Eye (tissue), 1 donor: ENCODE measurements around the gene DBNDD2.

Experiments
- DNase-seq: peaks from one replicate; pipeline ENCODE4 v3.0.0-alpha.2; 2015

Gene DBNDD2

GRCh38 chr20:45407783-45408645 lies at the start of gene DBNDD2:
DBNDD2 (plus strand) TSS chr20:45408289; CDS start chr20:45408468, 179 bp downstream.
- no peak for DNase-seq

GRCh38 chr20:45359069-45359405 lies 49.1 kb upstream of the DBNDD2 start:
- no peak for DNase-seq

- DNase-seq = no peak
These were observed 48.5 kb upstream of the DBNDD2 start for GRCh38 chr20:45359406-45360148.

GRCh38 chr20:45361793-45362192 lies 46.3 kb upstream of the DBNDD2 start:
- DNase-seq = no peak

GRCh38 chr20:45362804-45363610 lies 45.1 kb upstream of the DBNDD2 start, which contains the start of gene SYS1:
SYS1 (plus strand) TSS chr20:45363156; CDS start chr20:45363532, 376 bp downstream.
- DNase-seq = peak; percentile 100

GRCh38 chr20:45363611-45364492 lies 44.2 kb upstream of the DBNDD2 start:
- no peak for DNase-seq

GRCh38 chr20:45365444-45365970 lies 42.6 kb upstream of the DBNDD2 start:
- DNase-seq = no peak

- no peak for DNase-seq
These were observed 41.9 kb upstream of the DBNDD2 start for GRCh38 chr20:45366192-45366591.

GRCh38 chr20:45366631-45367030 lies 41.5 kb upstream of the DBNDD2 start:
- DNase-seq = no peak

GRCh38 chr20:45367126-45367525 lies 41.0 kb upstream of the DBNDD2 start:
- no peak for DNase-seq

- DNase-seq = no peak
These were observed 39.7 kb upstream of the DBNDD2 start for GRCh38 chr20:45368221-45368980.

GRCh38 chr20:45370571-45371160 lies 37.4 kb upstream of the DBNDD2 start:
- no peak for DNase-seq

- no peak for DNase-seq
These were observed 35.8 kb upstream of the DBNDD2 start for GRCh38 chr20:45372241-45372640.

- no peak for DNase-seq
These were observed 35.3 kb upstream of the DBNDD2 start for GRCh38 chr20:45372646-45373352.

- DNase-seq = peak; percentile 89
These were observed 34.6 kb upstream of the DBNDD2 start for GRCh38 chr20:45373353-45374100.

- DNase-seq = no peak
These were observed 34.0 kb upstream of the DBNDD2 start for GRCh38 chr20:45374101-45374467.

GRCh38 chr20:45374966-45375365 lies 33.1 kb upstream of the DBNDD2 start:
- no peak for DNase-seq

- no peak for DNase-seq
These were observed 30.8 kb upstream of the DBNDD2 start for GRCh38 chr20:45377269-45377668.

GRCh38 chr20:45378191-45378590 lies 29.9 kb upstream of the DBNDD2 start, which contains the start of gene TP53TG5:
TP53TG5 (minus strand) TSS chr20:45378325; CDS start chr20:45378236, 89 bp downstream.
- DNase-seq = no peak
